Measurements from ENCODE around the gene MNT.

GRCh38 chr17:2388683-2389055, 12.2 kb downstream of the MNT start:
- TF ChIP-seq CTCF (IDR thresholded peaks at IDR 0.05; ENCODE audit: insufficient read depth, low read length) (no peak), POLR2AphosphoS5 (IDR thresholded peaks at IDR 0.05; ENCODE audit: low read depth) (no peak)
